ENCODE data around the gene GPR162. TPM values are rescaled to one million over a fixed set of nuclear protein-coding genes. Genes with fewer than 3 reads are reported as not detected.
A peak's percentile ranks its signal among the peaks of the same experiment; 100 is the strongest.
"Not testable (repeated sequence)": the region's sequence is repeated elsewhere in the genome, so short reads cannot be mapped to it uniquely, and the experiment has no call there.

Gene GPR162
- total RNA-seq, 1 experiment from 2014 or later = not detected

DNA sequence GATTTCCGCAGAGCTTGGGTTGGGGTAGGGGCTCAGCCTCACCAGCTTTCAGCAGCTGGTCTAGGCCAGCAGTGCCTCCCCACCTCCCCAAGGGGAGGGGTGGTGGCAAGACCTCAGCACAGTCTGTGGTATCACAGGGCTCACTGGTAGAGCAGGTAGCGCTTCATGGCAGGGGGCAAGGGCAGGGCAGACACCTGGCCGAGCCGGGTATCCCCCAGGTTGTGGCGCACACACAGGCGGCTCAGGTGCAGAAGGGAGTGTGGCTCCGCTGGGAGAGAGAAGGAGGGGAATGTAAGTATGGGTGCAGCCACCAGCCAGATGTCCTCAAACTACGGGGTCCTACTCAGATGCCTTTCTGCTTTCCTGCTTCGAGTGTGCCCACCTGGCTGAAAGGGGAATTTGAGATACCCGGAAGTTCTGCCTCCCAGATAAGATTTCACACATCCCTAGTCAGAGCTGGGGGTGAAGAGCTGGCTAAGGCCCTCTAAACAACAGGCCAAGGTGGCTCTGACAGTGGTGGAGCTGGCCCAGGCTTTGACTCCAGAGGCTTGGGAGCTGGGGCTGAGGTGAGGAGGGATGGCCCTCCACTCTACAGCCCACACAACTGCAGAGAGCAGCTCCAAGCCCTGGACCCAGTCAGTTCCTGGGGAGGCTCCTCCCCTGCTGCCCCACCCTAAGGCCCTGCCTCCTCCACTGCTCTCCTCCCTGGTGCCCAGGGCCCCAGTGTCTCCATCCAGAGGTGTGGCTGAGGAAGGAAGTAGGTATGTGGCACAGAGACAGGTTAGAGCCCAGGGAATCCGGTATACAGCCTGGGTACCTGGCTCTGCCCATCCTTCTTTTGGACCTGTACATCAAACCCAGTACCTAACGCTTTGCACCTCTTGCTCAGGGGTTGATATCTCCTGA lies 49.7 kb downstream of the GPR162 start:
- CTCF ChIA-PET = interaction anchor here (0.6 to 7.7 kb wide), 25 partner anchors 11 to 240 kb away, joined by 3 to 64 read pairs (median 5); partner anchors contain the start of genes C12orf57, CDCA3, MLF2 and RNU7-1
- peak overlapping the region; percentile 91 for H3K4me3 Mint-ChIP-seq (ENCODE audit: unreplicated experiment)
- POLR2A ChIA-PET = interaction anchor here (0.6 to 7.7 kb wide), 8 partner anchors 12 to 147 kb away, joined by 3 to 81 read pairs (median 26); partner anchors contain the start of genes C12orf57, CDCA3, COPS7A and LRRC23
- no peaks in the 10 kb centered on the region for H3K27me3 Mint-ChIP-seq (ENCODE audit: insufficient read depth, unreplicated experiment)
- peak overlapping the region; percentile 77 for H3K27ac Mint-ChIP-seq (ENCODE audit: low read depth, unreplicated experiment)
- peaks cover 29% of the 10 kb centered on the region for H3K4me1 Mint-ChIP-seq (ENCODE audit: insufficient read depth, unreplicated experiment)
- intact Hi-C loops (cut with micrococcal nuclease) = no loop called here
- DNase-seq (ENCODE audit: unreplicated experiment) = peak; percentile 77
- TF ChIP-seq, protein P1, sequence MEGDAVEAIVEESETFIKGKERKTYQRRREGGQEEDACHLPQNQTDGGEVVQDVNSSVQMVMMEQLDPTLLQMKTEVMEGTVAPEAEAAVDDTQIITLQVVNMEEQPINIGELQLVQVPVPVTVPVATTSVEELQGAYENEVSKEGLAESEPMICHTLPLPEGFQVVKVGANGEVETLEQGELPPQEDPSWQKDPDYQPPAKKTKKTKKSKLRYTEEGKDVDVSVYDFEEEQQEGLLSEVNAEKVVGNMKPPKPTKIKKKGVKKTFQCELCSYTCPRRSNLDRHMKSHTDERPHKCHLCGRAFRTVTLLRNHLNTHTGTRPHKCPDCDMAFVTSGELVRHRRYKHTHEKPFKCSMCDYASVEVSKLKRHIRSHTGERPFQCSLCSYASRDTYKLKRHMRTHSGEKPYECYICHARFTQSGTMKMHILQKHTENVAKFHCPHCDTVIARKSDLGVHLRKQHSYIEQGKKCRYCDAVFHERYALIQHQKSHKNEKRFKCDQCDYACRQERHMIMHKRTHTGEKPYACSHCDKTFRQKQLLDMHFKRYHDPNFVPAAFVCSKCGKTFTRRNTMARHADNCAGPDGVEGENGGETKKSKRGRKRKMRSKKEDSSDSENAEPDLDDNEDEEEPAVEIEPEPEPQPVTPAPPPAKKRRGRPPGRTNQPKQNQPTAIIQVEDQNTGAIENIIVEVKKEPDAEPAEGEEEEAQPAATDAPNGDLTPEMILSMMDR (IDR thresholded peaks at IDR 0.05; ENCODE audit: unreplicated experiment) = no peak
- no TSS peak for BruUV-seq (replicated peaks)
- H3K9me3 Mint-ChIP-seq (ENCODE audit: unreplicated experiment) = no peaks in the 10 kb centered on the region
- peaks cover 37% of the 10 kb centered on the region for H3K36me3 Mint-ChIP-seq (ENCODE audit: insufficient read depth, unreplicated experiment)

DNA sequence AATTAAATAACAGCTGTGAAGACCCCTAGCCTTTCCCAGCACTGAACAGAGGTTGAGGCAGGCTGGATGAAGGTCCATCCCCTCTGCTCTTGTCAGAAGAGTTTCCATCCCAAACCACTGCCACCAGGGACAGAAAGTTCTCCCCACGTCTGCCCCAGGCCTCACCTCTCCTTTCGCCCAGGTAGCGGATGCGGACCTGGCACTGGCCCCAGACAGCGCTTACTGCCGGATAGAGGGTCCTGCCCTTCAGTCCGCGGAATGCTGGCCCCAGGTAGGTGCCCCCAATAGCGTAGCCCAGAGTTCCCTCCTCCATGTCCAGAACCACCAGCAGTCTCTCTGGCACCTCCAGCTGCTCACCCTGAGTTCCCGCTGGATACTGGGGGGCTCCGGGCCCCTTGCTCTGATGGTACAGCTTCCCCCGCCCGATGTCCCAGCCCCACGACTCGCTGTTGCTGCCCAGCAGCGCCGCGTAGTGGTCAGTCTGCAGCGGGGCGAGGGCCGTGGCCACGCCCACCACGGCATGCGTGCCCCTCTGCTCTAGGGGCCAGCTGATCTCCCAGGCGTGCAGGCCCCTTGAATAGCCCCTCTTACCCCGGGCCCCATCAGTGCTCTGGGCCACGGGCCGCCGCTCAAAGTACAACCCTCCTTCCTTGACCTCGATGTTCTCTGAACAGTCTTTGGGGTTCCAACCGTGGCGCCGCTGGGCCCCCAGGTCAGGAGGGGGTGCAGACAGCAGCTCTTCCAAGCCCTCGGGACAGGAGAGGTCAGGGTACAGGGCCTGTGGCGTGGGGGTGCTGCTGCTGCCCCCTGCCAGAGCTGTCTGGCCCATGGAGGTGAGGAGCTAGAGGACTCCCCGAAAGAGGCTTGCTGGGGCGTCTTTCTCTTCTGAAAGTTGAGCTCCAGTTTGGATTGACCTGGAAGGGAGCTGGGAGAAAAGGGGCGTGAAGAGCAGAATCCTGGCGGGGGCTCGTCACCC lies 50.7 kb downstream of the GPR162 start:
- Mint-ChIP-seq H3K9me3 (ENCODE audit: unreplicated experiment) (no peaks in the 10 kb centered on the region), H3K27ac (ENCODE audit: low read depth, unreplicated experiment) (peak overlapping the region; percentile 77), H3K27me3 (ENCODE audit: insufficient read depth, unreplicated experiment) (no peaks in the 10 kb centered on the region), H3K4me3 (ENCODE audit: unreplicated experiment) (peak overlapping the region; percentile 91), H3K36me3 (ENCODE audit: insufficient read depth, unreplicated experiment) (peaks cover 37% of the 10 kb centered on the region), H3K4me1 (ENCODE audit: insufficient read depth, unreplicated experiment) (peaks cover 24% of the 10 kb centered on the region)
- TF ChIP-seq, protein P1 (IDR thresholded peaks at IDR 0.05; ENCODE audit: unreplicated experiment) = peak; percentile 85
- ChIA-PET POLR2A (interaction anchor here (0.5 to 7.7 kb wide), 35 partner anchors 9 to 535 kb away, joined by 3 to 81 read pairs (median 4); partner anchors contain the start of genes C12orf57, CDCA3, COPS7A and LRRC23), CTCF (interaction anchor here (0.6 to 7.7 kb wide), 43 partner anchors 9 to 824 kb away, joined by 3 to 64 read pairs (median 5); partner anchors contain the start of genes C12orf57, C1S, CDCA3 and MLF2)
- intact Hi-C loops (cut with micrococcal nuclease) = no loop called here
- DNase-seq (ENCODE audit: unreplicated experiment) = peak; percentile 79
- BruUV-seq (replicated peaks) = TSS peak; percentile 50

DNA sequence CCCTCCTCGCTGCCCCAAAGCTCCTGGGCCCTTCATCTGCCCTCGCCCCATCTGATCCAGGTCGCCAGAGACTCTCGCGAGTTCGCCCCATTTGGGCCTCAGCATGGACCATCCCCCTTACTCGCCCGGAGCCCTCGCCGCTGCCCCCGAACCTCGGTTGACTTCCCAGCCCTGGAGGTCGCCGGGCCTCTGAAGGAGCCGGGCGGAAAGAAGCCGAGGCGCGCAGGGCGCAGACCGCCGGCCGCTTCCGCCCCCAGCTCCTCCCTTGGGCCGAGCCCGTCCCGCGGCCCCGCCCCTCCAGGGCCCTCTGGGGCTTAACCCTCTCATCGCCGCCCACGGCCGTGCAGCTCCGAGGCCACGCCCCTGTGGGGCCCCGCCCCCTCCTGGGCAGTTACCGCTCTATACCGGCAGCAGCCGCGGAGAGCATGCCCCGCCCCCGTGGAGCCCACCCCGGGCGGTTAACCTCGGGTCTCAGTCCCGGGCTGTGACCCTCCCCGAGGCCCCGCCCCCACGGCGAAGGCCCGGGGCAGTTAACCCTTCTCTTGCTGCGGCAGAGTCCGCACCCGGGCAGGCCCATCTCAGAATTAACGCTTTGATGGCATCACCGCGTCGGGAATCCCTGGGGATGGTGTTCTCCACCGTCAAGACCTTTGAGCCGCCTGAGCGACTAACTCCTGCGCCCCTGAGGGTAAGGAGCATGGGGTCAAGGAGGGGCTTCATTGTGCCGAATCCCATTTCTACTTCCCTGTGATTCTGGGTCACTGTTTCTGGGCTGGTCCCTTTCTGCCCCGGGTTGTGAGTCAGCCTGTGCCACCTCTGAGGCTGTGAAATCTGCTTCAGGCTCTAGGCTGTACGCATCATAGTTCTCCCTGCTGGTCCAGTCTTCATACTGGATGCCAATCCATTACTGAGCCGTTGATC lies 51.7 kb downstream of the GPR162 start, which contains the start of gene SPSB2:
Gene SPSB2 (minus strand): TSS at position 210 of the 921 bp plus-strand sequence. CDS start 402 bp downstream, outside the sequence.
- Mint-ChIP-seq H3K36me3 (ENCODE audit: insufficient read depth, unreplicated experiment) (peaks cover 31% of the 10 kb centered on the region), H3K4me3 (ENCODE audit: unreplicated experiment) (peak within 1 kb of the TSS; percentile 91), H3K27ac (ENCODE audit: low read depth, unreplicated experiment) (peak within 1 kb of the TSS; percentile 77), H3K4me1 (ENCODE audit: insufficient read depth, unreplicated experiment) (peaks cover 24% of the 10 kb centered on the region), H3K27me3 (ENCODE audit: insufficient read depth, unreplicated experiment) (no peaks in the 10 kb centered on the region), H3K9me3 (ENCODE audit: unreplicated experiment) (no peaks in the 10 kb centered on the region)
- intact Hi-C loops (cut with micrococcal nuclease) = no loop called here
- TF ChIP-seq, protein P1 (IDR thresholded peaks at IDR 0.05; ENCODE audit: unreplicated experiment) = no peak
- ChIA-PET CTCF (interaction anchor here (0.6 to 7.7 kb wide), 40 partner anchors 8 to 789 kb away, joined by 3 to 64 read pairs (median 5); partner anchors contain the start of genes C12orf57, C1S, CDCA3 and MLF2), POLR2A (interaction anchor here (0.5 to 7.7 kb wide), 37 partner anchors 8 to 536 kb away, joined by 3 to 81 read pairs (median 4); partner anchors contain the start of genes C12orf57, CDCA3, COPS7A and GPR162)
- peak; percentile 93 for DNase-seq (ENCODE audit: unreplicated experiment)
- no TSS peak for BruUV-seq (replicated peaks)

DNA sequence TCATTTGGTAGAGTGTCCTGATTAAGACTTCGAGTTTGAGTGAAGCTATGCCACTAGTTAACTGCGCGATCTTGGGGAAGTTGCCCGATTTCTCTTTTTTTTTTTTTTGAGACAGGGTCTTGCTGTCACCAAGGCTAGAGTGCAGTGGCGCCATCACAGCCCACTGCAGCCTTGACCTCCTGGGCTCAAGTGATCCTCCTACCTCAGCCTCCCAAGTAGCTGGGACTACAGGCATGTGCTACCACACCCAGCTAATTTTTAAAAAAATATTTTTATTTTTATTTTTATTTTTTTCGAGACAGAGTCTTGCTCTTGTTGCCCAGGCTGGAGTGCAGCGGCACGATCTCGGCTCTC lies 52.4 kb downstream of the GPR162 start:
- POLR2A ChIA-PET = interaction anchor here (0.6 to 7.7 kb wide), 7 partner anchors 17 to 121 kb away, joined by 3 to 81 read pairs (median 14); partner anchors contain the start of genes C12orf57, CDCA3, LRRC23 and RNU7-1
- BruUV-seq (replicated peaks); H3K9me3 Mint-ChIP-seq (ENCODE audit: unreplicated experiment); DNase-seq (ENCODE audit: unreplicated experiment); intact Hi-C loops (cut with micrococcal nuclease); H3K27ac Mint-ChIP-seq (ENCODE audit: low read depth, unreplicated experiment); H3K27me3 Mint-ChIP-seq (ENCODE audit: insufficient read depth, unreplicated experiment): not testable (repeated sequence)
- Mint-ChIP-seq H3K36me3 (ENCODE audit: insufficient read depth, unreplicated experiment) (peaks cover 27% of the 10 kb centered on the region), H3K4me3 (ENCODE audit: unreplicated experiment) (peak overlapping the region; percentile 91), H3K4me1 (ENCODE audit: insufficient read depth, unreplicated experiment) (peaks cover 20% of the 10 kb centered on the region)
- CTCF ChIA-PET = interaction anchor here (0.6 to 7.7 kb wide), 8 partner anchors 8 to 789 kb away, joined by 3 to 64 read pairs (median 4); no protein-coding TSS in a partner anchor
